Stimulated activated CD4-positive, alpha-beta T cell treated with anti-CD3 and anti-CD28 coated beads, Interleukin-2, amount 100 ng/mL, for 48 hours (primary cell): ENCODE measurements around the gene EXOC6B.
"Not testable (repeated sequence)": the region's sequence is repeated elsewhere in the genome, so short reads cannot be mapped to it uniquely, and the experiment has no call there.

Experiments used
- DNase-seq, 2 donors: peaks; one replicate each; pipeline ENCODE4 v3.0.0-alpha.2; 2020

The EXOC6B gene

DNA sequence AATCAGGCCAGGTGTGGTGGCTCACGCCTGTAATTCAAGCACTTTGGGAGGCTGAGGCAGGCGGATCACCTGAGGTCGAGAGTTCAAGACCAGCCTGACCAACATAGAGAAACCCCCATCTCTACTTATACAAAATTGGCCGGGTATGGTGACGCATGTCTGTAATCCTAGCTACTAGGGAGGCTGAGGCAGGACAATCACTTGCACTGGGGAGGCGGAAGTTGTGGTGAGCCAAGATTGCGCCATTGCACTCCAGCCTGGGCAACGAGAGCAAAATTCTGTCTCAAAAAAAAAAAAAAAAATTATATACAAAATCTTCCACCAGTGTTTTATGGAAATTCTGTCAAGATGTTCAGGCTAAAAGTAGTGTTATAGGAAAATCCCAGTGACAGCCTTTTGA is 290.2 kb downstream of the EXOC6B start:
- DNase-seq, result not testable (repeated sequence)

DNA sequence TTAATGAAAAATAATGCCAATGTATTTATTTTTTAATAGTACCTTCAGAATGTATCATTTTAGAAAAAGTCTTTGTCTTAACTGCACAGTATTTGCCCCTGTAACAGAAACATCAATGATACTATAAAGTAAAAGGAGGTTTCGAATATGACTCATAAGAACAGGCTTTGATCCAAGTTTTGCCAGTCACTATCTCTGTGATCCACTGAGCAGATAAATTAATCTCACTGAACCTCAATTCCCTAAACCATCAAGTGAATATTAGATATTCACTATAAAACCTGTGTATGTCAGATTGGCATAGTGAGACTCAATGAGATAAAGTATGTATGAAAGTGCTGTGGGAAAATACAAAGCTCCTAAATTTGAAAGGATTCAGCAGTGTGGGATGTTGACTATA is 292.1 kb downstream of the EXOC6B start:
- no peak for DNase-seq

DNA sequence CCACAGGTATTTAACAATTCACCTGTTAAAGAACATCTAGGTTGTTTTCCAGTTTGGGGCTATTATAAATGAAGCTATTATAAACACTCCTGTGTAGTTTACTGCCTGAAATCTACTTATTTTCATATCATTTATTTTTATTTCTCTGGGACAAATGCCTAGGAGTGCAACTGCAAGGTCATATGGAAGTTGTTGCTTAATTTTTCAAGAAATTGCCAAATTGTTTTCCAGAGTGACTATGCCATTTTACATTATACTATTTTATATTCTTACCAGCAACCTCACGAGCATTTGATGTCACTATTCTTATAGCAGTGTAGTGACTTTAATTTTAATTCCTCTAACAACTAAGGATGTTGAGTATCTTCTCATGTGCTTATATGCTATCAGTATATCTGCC is 298.4 kb downstream of the EXOC6B start:
- DNase-seq, result no peak

DNA sequence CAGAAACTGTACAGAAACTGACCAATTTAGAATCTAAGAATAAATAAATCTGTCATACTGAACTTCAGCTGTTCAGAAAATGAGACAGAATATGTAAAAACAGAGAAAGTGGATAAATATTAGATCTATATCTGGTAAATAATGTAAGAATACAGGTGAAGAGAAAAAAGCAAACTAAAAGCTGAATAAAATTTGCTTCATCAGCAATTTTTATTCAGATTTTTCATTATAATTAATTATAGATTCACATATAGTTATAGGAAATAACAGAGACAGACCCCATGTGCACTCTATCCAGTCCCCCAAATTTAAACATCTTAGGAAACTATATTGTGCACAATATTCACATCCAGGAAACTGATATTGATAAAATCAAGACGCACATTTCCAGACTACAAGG is 299.2 kb downstream of the EXOC6B start:
- no peak for DNase-seq

DNA sequence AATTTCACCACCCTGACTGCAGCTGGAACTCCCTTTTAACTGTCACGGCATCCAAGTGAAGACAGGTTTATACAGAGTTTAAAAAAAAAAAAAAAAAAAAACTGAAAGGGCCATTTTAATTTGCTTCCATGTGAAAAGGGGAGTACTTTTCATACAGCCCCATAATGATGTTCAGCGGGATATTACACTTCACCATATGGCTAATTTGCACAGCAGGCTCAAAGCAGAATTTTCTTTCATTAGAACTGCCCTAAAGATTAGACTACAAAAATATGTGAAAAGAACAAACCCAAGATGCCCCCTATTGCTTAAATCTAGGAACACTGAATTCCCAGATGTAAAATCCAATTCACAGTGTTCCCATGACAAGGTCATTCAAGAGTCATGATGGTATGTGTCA is 301.8 kb downstream of the EXOC6B start:
- no peak for DNase-seq

DNA sequence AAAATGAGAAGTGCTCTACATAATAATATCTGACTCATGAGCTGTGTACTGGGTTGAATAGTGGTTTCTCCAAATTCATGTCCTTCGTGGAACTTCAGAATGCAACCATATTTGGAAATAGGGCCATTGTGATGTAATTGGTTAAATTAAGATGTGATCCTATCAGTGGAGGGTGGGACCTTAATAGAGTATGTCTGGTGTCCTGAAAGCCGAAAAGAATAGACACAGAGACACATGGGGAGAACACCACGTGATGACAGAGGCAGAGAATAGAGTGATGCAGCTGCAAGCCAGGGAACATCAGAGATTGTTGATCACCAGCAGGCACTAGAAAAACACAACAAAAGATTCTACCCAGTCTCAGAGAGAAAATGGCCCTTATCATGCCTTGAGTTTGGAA is 310.1 kb downstream of the EXOC6B start:
- no peak for DNase-seq

DNA sequence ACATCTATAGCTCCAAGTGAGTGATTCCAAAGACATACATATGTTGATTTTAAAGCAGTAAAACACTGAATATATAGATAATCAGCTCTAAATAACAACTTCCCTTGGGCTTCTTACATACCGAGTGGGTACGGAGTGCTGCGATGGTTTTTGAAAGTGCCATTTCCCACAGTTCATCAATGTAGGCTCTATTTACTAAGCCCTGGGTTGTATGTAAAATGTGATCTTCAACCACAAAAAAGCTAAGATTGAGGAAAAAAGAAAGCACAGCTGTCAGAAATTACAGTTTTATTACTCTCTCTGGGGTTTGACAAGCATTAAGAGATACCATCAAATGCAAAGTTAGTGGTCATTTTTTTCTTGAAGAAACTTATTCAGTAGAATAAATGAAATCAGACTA is 312.8 kb downstream of the EXOC6B start:
- no peak for DNase-seq

DNA sequence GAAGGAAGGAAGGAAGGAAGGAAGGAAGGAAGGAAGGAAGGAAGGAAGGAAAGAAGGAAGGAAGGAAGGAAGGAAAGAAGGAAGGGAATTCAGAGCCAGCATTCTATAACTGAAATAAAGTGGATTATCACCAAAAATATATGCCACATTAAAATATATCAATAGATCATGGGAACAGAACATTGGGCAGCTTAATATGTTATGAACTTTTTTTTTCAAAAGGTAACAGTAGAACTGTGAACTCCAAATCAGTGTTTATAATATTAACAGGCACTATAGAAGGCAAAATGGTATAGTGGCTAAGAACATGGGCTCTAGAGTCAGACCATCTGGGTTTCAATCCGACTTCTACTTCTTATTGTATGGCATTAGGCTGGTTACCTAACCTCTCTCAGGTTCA is 313.5 kb downstream of the EXOC6B start:
- DNase-seq, result no peak

DNA sequence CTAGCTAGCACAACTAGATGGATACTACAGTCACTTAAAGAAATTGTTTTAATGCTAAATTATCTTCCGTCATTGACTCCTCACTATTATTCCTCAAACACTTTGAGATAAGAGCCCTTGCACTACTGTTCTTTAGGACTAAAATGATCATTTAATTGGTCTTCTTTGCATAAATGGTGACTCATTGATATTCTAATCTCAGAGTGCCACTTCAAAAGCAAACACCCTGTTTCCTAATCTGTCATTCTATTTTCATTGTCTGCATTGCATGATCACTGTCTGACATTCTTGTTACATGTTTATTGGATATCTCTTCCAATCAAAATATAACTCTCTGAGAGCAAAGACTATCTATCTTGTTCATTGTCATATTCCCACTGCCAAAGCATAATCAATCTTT is 313.9 kb downstream of the EXOC6B start:
- DNase-seq, result no peak

DNA sequence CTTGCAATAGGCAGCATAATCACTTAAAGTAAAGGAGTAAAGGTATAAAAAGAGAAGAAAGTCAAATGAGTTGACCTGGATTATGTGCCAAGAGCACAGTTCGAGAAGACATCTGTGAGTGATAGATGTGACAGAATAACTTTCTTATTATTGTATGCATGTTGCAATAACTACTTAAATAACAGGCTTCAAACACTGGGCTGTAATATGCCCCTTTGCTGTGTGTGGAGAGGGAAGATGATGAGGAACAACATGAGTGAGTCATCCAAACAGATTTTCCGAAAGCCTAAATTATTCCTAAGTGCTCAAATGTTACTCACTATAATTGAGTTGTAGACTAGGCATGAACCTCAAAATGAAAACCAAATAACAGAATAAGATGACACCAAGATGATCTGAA is 328.1 kb downstream of the EXOC6B start:
- DNase-seq, result no peak

DNA sequence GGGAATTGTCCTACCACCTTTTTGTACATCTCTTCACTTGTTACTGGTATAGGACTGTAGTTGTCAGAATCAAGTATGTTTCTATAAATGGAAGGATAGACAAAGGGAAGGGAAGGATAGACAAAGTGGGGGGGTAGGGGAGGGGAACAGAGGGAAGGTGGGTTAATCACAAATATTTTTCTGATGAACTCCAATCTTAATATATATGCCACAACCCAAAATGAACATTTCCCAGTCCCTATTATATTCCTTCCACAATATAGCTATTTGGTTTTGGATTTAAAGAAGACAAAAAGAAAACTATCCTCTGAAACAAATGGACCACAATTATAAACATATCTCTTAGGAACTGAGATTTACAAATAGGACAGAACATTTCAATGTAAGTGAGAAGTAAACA is 329.4 kb downstream of the EXOC6B start:
- no peak for DNase-seq

DNA sequence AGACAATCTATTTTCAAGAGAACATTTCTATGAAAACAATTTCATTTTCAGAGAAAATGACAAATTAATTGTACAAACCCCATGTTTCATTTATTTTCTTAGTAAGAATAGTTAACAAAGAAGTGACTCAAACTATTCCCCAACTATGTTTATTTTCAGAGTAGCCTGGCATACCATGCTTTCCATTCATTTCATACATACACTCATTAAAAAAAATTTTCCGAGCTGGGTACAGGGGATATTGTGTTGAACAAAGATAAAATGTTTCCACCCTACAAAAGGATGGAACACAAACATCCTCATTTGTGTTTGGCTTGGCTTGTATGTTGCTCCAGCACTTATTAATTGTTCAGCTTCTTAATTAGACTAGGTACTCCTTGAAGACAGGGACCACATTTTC is 331.4 kb downstream of the EXOC6B start:
- DNase-seq, result no peak

DNA sequence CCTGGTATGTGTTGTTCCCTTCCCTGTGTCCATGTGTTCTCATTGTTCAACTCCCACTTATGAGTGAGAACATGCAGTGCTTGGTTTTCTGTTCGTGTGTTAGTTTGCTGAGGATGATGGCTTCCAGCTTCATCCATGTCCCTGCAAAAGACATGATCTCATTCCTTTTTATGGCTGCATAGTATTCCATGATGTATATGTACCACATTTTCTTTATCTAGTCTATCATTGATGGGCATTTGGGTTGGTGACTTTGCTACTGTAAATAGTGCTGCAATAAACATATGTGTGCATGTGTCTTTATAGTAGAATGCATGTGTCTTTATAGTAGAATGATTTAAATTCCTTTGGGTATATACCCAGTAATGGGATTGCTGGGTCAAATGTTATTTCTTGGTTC is 341.2 kb downstream of the EXOC6B start:
- not testable (repeated sequence) for DNase-seq

DNA sequence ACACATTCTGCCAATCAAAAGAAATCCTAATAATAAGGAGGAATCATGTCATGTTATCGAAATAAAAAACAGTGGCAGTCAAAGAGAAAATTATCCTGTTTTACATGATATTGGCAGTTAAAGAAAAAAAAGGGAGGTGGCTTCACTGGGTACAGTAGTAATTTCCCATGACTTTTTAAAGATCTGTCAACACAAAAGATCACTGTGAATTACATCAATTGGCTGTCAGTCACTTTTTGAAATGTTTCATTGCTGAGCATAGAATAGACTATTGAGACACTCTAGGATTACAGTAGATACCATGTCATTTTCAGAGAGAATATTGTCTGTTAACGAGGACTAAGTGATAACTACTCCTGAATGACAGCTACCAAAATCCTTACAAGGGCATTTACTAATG is 342.5 kb downstream of the EXOC6B start:
- no peak for DNase-seq

DNA sequence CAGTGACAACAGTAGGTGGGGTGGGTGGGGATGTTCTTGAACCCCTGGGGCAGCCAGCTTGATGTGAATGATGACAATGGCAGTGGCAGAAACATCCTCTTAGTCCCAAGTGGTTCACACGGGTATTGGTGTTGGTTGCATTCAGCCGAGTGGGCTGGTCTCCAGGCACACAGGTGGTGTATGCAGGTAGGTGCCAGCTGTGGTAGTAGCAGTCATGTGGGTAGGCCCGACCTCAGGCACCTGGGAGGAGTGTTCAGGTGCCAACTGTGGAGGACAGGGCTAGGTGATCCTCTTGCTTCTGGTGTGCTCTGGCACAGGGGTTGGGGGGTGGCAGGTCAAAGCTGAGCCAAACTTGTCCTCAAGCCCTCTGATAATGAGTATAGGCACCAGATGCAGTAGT is 350.6 kb downstream of the EXOC6B start:
- DNase-seq, result no peak

DNA sequence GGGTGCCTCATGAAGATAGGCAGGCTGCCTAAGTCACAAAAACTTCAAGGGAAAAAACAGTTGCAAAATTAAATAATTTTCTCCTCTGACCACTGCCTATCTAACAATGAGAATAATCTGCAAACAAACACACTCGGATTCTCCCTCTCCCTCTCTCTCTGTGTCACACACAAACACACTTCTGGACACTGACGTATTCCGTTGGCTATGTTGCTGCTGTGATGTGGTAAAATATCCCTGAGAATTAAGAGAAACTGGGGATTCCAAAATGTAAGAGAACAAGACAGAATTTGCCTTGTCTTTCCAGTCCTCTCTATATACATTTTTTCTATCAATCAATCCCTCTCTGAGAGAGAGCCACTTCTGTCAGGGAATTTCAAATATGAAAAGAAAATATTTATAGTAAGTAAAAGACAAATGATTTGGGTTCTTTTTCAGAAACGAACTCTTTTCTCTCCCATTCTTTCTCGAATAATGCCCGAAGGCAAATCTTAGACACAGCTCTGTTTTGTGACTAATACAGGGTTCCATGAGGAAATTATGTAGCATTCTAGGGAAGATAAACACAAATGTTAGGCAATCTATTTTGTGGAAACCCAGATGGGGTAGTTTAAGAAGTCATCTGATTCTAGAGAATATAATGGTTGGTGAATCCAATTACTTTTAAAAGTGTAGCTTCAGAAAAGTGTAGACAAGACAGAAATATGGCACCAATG is 367.9 kb downstream of the EXOC6B start:
- no peak for DNase-seq

DNA sequence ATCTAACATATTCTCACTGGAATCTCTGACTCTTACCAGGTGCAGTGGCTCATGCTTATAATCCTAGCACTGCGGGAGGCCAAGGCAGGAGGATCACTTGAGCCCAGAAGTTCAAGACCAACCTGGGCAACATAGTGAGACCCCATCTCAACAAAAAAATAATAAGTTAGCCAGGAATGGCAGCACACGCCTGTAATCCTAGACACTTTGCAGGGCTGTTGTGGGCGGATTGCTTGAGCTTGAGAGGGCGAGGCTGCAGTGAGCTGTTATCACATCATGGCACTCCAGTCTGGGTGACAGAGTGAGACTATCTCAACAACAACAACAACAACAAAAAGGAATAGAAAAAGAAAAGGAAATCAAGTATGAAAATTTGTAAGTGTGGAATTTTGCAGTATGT is 371.6 kb downstream of the EXOC6B start:
- no peak for DNase-seq

DNA sequence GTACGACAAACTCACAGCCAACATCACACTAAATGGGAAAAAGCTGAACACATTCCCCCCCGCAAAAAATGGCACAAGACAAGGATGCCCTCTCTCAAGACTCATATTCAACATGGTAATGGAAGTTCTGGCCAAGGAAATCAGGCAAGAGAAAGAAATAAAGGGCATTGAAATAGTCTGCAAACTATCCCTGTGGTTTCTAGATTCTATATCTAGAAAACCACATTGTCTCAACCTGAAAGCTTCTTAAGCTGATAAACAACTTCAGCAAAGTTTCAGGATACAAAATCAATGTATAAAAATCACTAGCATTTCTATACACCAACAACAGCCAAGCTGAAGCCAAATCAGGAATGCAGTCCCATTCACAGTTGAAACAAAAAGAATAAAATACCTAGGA is 383.6 kb downstream of the EXOC6B start:
- DNase-seq, result no peak

DNA sequence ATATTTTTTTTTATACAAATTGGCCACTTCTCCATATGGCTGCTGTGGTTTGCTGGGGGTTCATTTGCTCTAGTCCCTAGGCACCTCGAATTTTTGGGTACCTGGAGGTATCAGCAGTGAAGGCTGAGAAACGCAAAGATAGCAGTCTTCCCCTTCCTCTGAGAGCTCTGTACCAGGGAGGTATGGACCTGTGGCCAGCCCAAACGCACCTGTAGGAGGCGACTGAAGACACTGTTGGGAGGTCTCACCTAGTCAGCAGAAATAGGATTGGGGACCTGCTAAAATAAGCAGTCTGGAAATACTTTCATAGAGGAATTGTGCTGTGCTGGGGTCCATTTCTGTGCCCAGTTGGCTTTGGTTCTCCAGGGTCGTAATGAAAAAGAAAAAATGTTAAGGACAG is 385.9 kb downstream of the EXOC6B start:
- no peak for DNase-seq

DNA sequence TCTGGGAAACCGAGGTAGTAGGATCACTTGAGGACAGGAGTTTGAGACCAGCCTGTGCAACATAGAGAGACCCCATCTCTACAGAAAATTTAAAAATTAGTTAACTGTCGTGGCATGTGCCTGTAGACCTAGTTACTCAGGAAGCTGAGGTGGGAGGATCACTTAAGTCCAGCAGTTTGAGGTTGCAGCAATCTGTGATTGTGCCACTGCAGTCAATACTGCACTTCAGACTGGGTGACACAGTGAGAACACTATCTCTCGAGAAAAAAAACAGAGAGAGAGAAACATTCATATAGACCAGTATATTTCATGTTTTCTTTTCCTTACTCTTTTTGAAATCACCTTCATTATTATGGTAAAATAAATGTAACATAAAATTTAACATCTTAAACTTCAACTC is 387.5 kb downstream of the EXOC6B start:
- no peak for DNase-seq

DNA sequence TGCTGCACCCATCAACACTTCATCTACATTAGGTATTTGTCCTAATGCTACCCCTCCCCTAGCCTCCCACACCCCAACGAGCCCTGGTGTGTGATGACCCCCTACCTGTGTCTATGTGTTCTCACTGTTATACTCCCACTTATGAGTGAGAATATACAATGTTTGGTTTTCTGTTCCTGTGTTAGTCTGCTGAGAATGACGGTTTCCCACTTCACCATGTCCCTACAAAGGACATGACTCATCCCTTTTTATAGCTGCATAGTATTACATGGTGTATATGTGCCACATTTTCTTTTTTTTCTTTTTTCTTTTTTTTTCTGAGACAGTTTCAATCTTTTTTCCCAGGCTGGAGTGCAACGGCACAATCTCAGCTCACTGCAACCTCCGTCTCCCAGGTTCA is 394.1 kb downstream of the EXOC6B start:
- no peak for DNase-seq

DNA sequence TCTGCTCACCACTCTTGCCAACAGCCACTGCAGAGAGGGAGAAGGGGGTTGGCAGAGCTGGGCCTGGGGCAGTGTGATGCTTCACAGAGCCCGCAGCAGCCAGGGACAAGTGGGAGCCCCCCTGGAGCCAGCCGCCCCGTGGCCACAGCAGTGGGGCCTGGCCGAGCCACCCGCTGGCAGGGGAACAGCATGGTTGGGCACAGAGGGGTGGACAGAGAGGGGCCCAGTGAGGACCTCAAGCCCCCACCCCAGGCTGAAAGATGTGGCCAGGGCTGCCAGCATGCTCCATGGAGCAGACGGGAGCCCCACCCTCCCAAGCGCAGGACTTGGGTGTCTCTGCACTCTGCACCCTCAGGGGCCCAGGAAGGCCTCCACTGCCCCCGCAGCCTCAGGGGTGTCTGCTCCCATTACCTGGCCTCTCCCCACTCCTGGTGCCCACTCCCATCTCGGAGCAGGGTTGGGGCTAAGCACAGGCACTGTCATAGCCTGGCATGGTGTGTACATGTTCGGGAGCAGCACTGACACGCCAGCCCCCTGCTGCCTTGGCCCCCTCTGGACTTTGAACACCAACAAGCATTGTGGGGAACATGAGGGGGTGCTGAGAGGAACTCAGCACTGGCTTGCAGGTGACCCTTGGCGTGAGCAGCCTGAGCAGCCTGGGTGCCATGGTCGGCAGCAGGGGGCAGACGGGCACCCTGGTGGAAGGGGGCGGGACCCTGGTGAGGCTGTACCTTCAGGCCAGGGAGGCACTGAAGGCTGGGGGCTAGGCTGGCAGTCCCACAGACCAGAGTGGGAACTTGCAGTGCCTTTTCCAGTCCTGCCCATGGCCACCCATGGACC is 398.6 kb downstream of the EXOC6B start:
- no peak for DNase-seq

DNA sequence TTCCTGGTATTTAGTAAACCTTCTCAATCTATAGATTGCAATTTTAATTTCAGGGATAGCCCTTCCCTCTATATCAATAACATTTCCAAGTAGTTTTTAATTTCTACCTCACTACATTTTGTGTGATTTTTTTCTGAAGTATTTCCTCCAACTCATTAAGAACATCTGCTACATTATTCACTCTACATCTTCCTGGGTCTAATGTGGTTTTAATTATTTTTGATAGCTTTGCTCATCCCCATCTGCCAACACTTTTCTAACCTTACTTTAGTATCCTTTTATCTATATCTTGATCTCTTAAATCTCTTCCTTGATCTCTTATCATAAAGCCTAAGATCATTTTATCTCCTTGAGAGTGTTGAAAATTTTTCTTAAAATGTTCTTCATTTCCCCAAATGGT is 399.8 kb downstream of the EXOC6B start:
- no peak for DNase-seq

DNA sequence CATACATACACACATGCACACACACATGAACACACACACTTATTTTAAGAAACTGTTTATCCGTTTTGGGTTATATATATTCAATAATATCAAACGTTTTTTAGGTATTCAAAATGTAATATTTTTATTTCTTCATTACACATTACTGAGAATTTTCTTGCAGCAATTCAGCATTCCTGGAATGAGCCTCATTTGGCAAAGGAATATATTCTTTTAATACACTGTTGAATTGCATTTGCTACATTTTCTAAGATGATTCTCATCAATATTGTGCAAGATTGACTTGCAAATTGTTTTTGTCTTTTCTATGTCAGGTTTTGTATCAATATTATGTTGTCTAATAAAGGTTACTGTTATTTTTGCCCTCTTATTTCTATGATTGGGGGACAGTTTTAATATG is 402.1 kb downstream of the EXOC6B start:
- DNase-seq, result no peak
